H1 (cell line): ENCODE data around the gene IGFL2. TPM values are rescaled to one million over a fixed set of nuclear protein-coding genes. Genes with fewer than 3 reads are reported as not detected.

ENCODE experiments used
- CTCF ChIA-PET: fragments of 300-600 bp; sonication (Branson Sonifier 250); formaldehyde crosslinking; loops from one replicate; lab custom pipeline; 2021; ENCODE audit not compliant: partially characterized antibody; lab: Charles Lee
- POLR2A ChIA-PET: fragments of 300-600 bp; sonication (Branson Sonifier 250); formaldehyde crosslinking; loops from one replicate; lab custom pipeline; 2021; ENCODE audit warnings: inconsistent platforms; ENCODE audit not compliant: partially characterized antibody; lab: Charles Lee
- DNase-seq, 2 experiments: peaks; one replicate each; pipeline versions ENCODE4 v3.0.0 to v3.0.0-alpha.2; 2010 to 2022; ENCODE audit warnings: low spot score in 2 of 2, low read depth in 1 of 2, mixed read lengths in 1 of 2
- FAIRE-seq: peaks from 2 replicates; lab custom pipeline; 2011; peaks lifted over from hg19 to GRCh38; lab: Jason Lieb, UNC
- H2AFZ ChIP-seq: 2 replicates; pipeline ENCODE4 v1.8.1; 2012; ENCODE audit warnings: low read length, inconsistent platforms
- H2AK5ac ChIP-seq: 2 replicates; pipeline ENCODE4 v1.6.1; 2013; ENCODE audit warnings: low read depth, low read length
- H2BK120ac ChIP-seq: replicated peaks from 2 replicates; pipeline ENCODE3; 2013; ENCODE audit warnings: low read depth, low read length, inconsistent platforms
- H2BK12ac ChIP-seq: 2 replicates; pipeline ENCODE4 v1.6.1; 2013; ENCODE audit warnings: low read depth, low read length
- H2BK15ac ChIP-seq: 2 replicates; pipeline ENCODE4 v1.6.1; 2013; ENCODE audit warnings: low read length
- H2BK20ac ChIP-seq: 2 replicates; pipeline ENCODE4 v1.6.1; 2013; ENCODE audit warnings: low read length
- H2BK5ac ChIP-seq: 2 replicates; pipeline ENCODE4 v1.6.1; 2013; ENCODE audit warnings: low read depth, low read length
- H3K14ac ChIP-seq: 2 replicates; pipeline ENCODE4 v1.6.1; 2013; ENCODE audit warnings: inconsistent platforms; ENCODE audit not compliant: insufficient read length
- H3K18ac ChIP-seq: 2 replicates; pipeline ENCODE4 v1.6.1; 2013; ENCODE audit warnings: low read length; ENCODE audit errors: extremely low read depth
- H3K23ac ChIP-seq: 2 replicates; pipeline ENCODE4 v1.6.1; 2013; ENCODE audit warnings: inconsistent platforms; ENCODE audit not compliant: insufficient read length
- H3K23me2 ChIP-seq: 2 replicates; pipeline ENCODE4 v1.6.1; 2013; ENCODE audit warnings: low read depth, low read length
- H3K27ac ChIP-seq: 2 replicates; pipeline ENCODE4 v1.6.1; 2011; ENCODE audit warnings: low read depth, low read length, inconsistent platforms
- H3K27me3 ChIP-seq, 4 experiments: replicated peaks in 1 of 4; 1 replicate in 1 of 4; 2 replicates in 3 of 4; pipeline versions ENCODE4 v1.6.1 to v1.8.1; 2011 to 2013; ENCODE audit warnings: low read length in 3 of 4, mild to moderate bottlenecking in 3 of 4, inconsistent platforms in 2 of 4, mixed read lengths in 2 of 4, moderate library complexity in 1 of 4; ENCODE audit not compliant: control insufficient read depth in 3 of 4, insufficient read depth in 3 of 4; ENCODE audit errors: extremely low read depth in 1 of 4
- H3K36me3 ChIP-seq, 4 experiments: 2 replicates each; pipeline versions ENCODE4 v1.6.1 to v1.8.1; 2011 to 2013; ENCODE audit warnings: mild to moderate bottlenecking in 4 of 4, low read length in 3 of 4, moderate library complexity in 2 of 4, control low read depth in 1 of 4, inconsistent platforms in 1 of 4; ENCODE audit not compliant: insufficient read depth in 4 of 4, control insufficient read depth in 2 of 4
- H3K4ac ChIP-seq: replicated peaks from 2 replicates; pipeline ENCODE3; 2013; ENCODE audit warnings: low read length, low read depth, mixed read lengths, inconsistent platforms; ENCODE audit not compliant: insufficient read length
- H3K4me1 ChIP-seq, 4 experiments: replicated peaks in 1 of 4; 1 replicate in 1 of 4; 2 replicates in 3 of 4; pipeline versions ENCODE4 v1.6.1 to v1.8.1; 2011 to 2013; ENCODE audit warnings: low read length in 3 of 4, inconsistent platforms in 2 of 4, mixed read lengths in 1 of 4; ENCODE audit not compliant: insufficient read depth in 4 of 4, control insufficient read depth in 3 of 4
- H3K4me2 ChIP-seq, 2 experiments: 2 replicates each; pipeline versions ENCODE4 v1.6.1 to v1.8.1; 2011 to 2013; ENCODE audit warnings: low read depth in 2 of 2, low read length in 2 of 2, control low read depth in 1 of 2, inconsistent platforms in 1 of 2, mild to moderate bottlenecking in 1 of 2; ENCODE audit not compliant: insufficient read depth in 1 of 2
- H3K4me3 ChIP-seq, 4 experiments: fragments of 200-600, 300-600 bp in 1 of 4; sonication (generic), shearing (Covaris generic), sonication (Bioruptor Twin) in 1 of 4; 2 replicates each; pipeline versions ENCODE4 v1.5.1 to v1.8.1; 2011 to 2016; ENCODE audit warnings: low read length in 4 of 4, low read depth in 3 of 4, control low read depth in 2 of 4, inconsistent platforms in 2 of 4, mild to moderate bottlenecking in 2 of 4, mixed read lengths in 1 of 4, moderate library complexity in 1 of 4; ENCODE audit not compliant: insufficient read depth in 2 of 4; ENCODE audit errors: extremely low read depth in 1 of 4
- H3K56ac ChIP-seq: replicated peaks from 2 replicates; pipeline ENCODE3; 2013; ENCODE audit warnings: low read depth, mild to moderate bottlenecking, mixed read lengths, low read length, inconsistent platforms; ENCODE audit not compliant: insufficient read length
- H3K79me1 ChIP-seq: 2 replicates; pipeline ENCODE4 v1.6.1; 2013; ENCODE audit warnings: low read depth, low read length, control low read depth
- H3K79me2 ChIP-seq, 2 experiments: 2 replicates each; pipeline versions ENCODE4 v1.6.1 to v1.8.1; 2012 to 2013; ENCODE audit warnings: low read length in 2 of 2, mild to moderate bottlenecking in 2 of 2, inconsistent platforms in 1 of 2; ENCODE audit not compliant: insufficient read depth in 2 of 2, control insufficient read depth in 1 of 2
- H3K9ac ChIP-seq, 4 experiments: replicated peaks in 1 of 4; 1 replicate in 1 of 4; 2 replicates in 3 of 4; pipeline versions ENCODE4 v1.6.1 to v1.8.1; 2011 to 2013; ENCODE audit warnings: low read depth in 3 of 4, low read length in 3 of 4, control low read depth in 2 of 4, mild to moderate bottlenecking in 2 of 4, moderate library complexity in 2 of 4, inconsistent platforms in 1 of 4; ENCODE audit errors: extremely low read depth in 1 of 4
- H3K9me3 ChIP-seq, 2 experiments: 2 replicates each; pipeline versions ENCODE4 v1.6.1 to v1.8.1; 2012 to 2013; ENCODE audit warnings: mild to moderate bottlenecking in 2 of 2, moderate library complexity in 2 of 2, control low read depth in 1 of 2, inconsistent platforms in 1 of 2, low read depth in 1 of 2, low read length in 1 of 2, mixed read lengths in 1 of 2; ENCODE audit not compliant: insufficient read depth in 2 of 2
- H4K20me1 ChIP-seq, 2 experiments: replicated peaks in 1 of 2; 2 replicates each; pipeline versions ENCODE3 to v1.8.1; 2011 to 2013; ENCODE audit warnings: inconsistent platforms in 2 of 2, low read length in 2 of 2, mild to moderate bottlenecking in 1 of 2; ENCODE audit not compliant: insufficient read depth in 2 of 2, control insufficient read depth in 1 of 2
- H4K5ac ChIP-seq: 2 replicates; pipeline ENCODE4 v1.6.1; 2013; ENCODE audit warnings: low read length, low read depth, mixed read lengths, inconsistent platforms; ENCODE audit not compliant: insufficient read length
- H4K8ac ChIP-seq: 2 replicates; pipeline ENCODE4 v1.8.0; 2013; ENCODE audit warnings: mild to moderate bottlenecking, moderate library complexity, low read length, inconsistent platforms; ENCODE audit not compliant: insufficient read depth; ENCODE audit errors: extremely low read depth
- H4K91ac ChIP-seq: replicated peaks from 2 replicates; pipeline ENCODE3; 2013; ENCODE audit warnings: low read length, mixed read lengths, inconsistent platforms; ENCODE audit not compliant: insufficient read length
- CREB1 ChIP-seq: IDR thresholded peaks from 2 replicates; pipeline ENCODE4 v1.6.1; 2012; ENCODE audit warnings: inconsistent platforms
- EGR1 ChIP-seq: IDR thresholded peaks from 2 replicates; pipeline ENCODE4 v1.6.1; 2011; ENCODE audit warnings: low read depth, low read length, borderline replicate concordance
- FOSL1 ChIP-seq: IDR thresholded peaks from 2 replicates; pipeline ENCODE4 v1.6.1; 2011; ENCODE audit warnings: mild to moderate bottlenecking, low read depth, low read length, moderate library complexity; ENCODE audit not compliant: insufficient read depth
- HDAC6 ChIP-seq: IDR thresholded peaks from one replicate; pipeline ENCODE4 v1.7.1; 2012; ENCODE audit warnings: low read depth, mild to moderate bottlenecking, inconsistent platforms, low read length, moderate library complexity
- POLR2AphosphoS5 ChIP-seq: IDR thresholded peaks from 2 replicates; pipeline ENCODE4 v1.6.1; 2011; ENCODE audit warnings: low read depth, low read length
- WGBS, 2 experiments: shearing (Covaris generic) in 1 of 2; methylation state at CpG; one replicate each; pipeline versions ENCODE4 v1.1.6 to v1.1.7; 2013 to 2015; ENCODE audit warnings: low lambda C conversion rate in 2 of 2, mixed read lengths in 2 of 2, inconsistent platforms in 1 of 2, low coverage in 1 of 2, missing lambda C conversion rate in 1 of 2; ENCODE audit not compliant: insufficient replicate concordance in 2 of 2, insufficient coverage in 1 of 2, insufficient read length in 1 of 2; ENCODE audit errors: extremely low coverage in 1 of 2, missing lambda C conversion rate in 1 of 2; 5-methylcytosine and 5-hydroxymethylcytosine counted together
- polyA plus RNA-seq, 7 experiments: library from polyadenylated mRNA; depleted of rRNA in 3 of 7; stranded (reverse) in 5 of 7; unstranded in 2 of 7; fragments of >200 nt in 5 of 7; fragments of 200-250 nt in 2 of 7; gene quantifications; 1 replicate in 5 of 7; 2 replicates in 1 of 7; 4 replicates in 1 of 7; pipeline versions ENCODE4 v1.2.1 to v1.2.3, GENCODE V29; 2011 to 2013; ENCODE audit warnings: missing spikeins in 2 of 7, mixed read lengths in 2 of 7
- total RNA-seq: library from RNA; stranded (reverse); fragmentation: NEBNext Ultra II Directional; extraction: Animal tissue kit (Norgen Biotek cat#: 25700); gene quantifications from 2 replicates; pipeline ENCODE4 v1.2.1, GENCODE V29; 2021

Gene IGFL2
- total and polyA plus RNA-seq, 2 of the 8 experiments (the other 6 are each of a cell fraction or from before 2014, with no cell fraction given): not detected

GRCh38 chr19:46209051-46209450, 61.0 kb downstream of the IGFL2 start:
- Histone ChIP-seq H3K36me3 (no peaks in the 10 kb centered on the region), H3K14ac (no peak overlapping the region), H3K27me3 (no peaks in the 10 kb centered on the region; a peak in 1 of 7 replicates), H3K56ac (no peak overlapping the region), H3K9me3 (no peaks in the 10 kb centered on the region), H3K79me2 (no peaks in the 10 kb centered on the region), H4K8ac (no peak overlapping the region), H3K23me2 (no peaks in the 10 kb centered on the region), H2BK20ac (no peak overlapping the region), H3K4me3 (no peak overlapping the region), H3K27ac (no peak overlapping the region), H3K23ac (no peak overlapping the region), H3K4me1 (peaks cover 3 to 17% (median 6%) of the 10 kb centered on the region in 4 experiments; a peak in 5 of 7 replicates), H2BK5ac (no peak overlapping the region), H4K5ac (no peak overlapping the region), H2BK120ac (no peak overlapping the region), H2BK15ac (0 out of 2 replicates have a peak overlapping the region, but pooled peaks have one; percentile 46), H3K4ac (no peak overlapping the region), H4K20me1 (no peaks in the 10 kb centered on the region), H3K79me1 (no peaks in the 10 kb centered on the region), H3K18ac (no peak overlapping the region), H2AFZ (no peak overlapping the region), H2AK5ac (no peak overlapping the region), H4K91ac (no peak overlapping the region), H2BK12ac (peak overlapping the region; percentile 22), H3K9ac (no peak overlapping the region), H3K4me2 (no peak overlapping the region)
- 86% methylated on average over 3 of the region's 3 CpGs; no CpG with 5 or more reads in 1 of the 2 experiments for WGBS, 2 experiments
- DNase-seq (no peak), FAIRE-seq (no peak)
- ChIA-PET POLR2A (no interaction called here), CTCF (interaction anchor here (1.3 kb wide), 1 partner anchor 132 kb away, joined by 3 read pairs; no protein-coding TSS in a partner anchor)
- TF ChIP-seq HDAC6 (no peak), EGR1 (no peak), CREB1 (no peak), FOSL1 (no peak), POLR2AphosphoS5 (no peak)
